ENCODE data around the gene ABL1.
"Not testable (repeated sequence)": the region's sequence is repeated elsewhere in the genome, so short reads cannot be mapped to it uniquely, and the experiment has no call there.

Gene ABL1

DNA sequence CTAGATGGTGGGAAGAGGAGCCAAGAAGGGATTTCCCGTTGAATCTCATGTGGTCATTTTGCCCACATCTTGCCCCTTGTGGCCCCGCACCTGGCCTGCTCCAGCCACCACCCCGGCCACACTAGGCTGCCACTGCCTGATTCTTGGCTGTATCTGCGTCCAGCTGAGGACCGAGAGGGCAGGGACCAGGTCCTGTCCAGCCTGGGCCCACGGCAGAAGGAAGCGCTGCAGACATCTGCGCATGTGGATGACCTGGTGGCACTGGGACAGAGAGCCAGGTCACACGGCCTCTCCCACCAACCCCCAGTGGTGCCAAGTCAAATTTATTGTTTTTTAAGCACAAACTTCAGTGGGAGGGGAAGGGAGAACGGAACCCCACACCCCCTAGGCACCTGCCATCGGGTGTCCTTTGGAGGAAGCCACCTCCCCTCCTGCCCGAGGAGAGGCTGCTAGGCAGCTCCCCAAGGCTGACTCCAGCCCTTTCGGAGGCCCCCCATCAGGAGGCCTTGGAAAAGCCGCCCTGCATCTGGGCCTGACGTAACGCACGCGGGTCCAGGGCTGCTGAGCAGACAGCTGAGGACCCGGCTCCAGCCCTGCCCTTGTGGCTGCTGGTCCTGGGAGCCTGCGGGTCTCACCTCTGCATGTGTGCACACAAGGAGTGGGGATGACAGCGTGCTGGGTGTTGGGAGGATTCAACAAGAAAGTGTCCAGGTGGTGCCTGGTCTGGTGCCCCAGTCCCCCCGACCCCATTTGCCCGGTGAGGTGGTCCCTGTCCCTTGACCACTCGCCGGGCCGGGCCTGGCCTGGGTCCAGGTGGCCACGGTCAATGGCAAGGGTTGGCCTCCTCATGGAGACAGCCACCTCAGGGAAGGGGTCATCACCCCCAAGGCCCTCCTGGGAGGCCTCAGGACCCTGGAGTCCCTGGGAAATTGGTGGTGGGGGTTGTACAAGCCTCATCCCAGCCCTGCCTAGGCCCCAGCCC lies 67.4 kb downstream of the ABL1 start:
- DNase-seq (ENCODE audit: low read depth in 2 of 3, low spot score in 1 of 3), result no peak

DNA sequence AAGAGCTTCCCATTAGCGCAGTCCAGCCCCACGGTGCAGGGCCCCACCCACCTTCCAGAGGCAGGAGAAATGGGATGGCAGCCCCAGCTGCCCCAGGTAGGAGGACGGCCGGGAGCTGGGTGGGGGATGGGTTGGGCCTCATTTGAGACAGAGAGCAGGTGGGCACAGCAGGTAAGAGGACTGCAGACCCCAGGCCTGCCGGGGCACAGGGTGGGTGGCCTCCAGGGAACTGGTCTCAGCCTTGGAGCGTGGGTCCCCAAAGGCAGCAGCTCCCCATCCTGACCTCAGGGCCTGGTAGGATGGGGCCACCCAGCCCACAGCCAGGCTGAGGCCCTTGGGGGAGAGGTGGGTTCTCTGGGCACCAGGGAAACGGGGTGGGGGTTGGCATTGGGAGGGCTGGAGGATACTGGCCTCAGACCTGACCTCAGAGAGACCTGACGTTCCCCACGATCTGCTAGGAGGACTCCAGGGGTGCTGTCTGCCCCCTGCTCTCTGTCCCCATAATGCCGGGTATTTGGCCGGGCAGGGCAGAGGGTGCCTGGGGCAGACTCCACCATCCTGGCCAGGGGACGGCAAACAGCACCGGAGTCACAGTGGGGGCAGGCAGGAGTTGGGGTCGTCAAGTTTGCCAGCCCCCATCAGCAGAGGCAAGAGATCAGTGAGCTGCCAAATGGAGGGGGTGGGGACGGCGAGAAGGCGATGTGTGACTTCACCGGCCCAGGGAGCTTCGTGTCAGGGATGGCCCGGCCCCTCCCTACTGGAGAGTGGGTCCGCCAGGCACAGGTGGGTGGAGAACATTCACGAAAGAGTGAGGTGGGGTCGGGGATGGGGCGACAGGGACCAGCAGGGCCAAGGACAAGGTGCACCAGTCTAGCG lies 68.4 kb downstream of the ABL1 start:
- DNase-seq (ENCODE audit: low read depth in 2 of 3, low spot score in 1 of 3), result no peak

DNA sequence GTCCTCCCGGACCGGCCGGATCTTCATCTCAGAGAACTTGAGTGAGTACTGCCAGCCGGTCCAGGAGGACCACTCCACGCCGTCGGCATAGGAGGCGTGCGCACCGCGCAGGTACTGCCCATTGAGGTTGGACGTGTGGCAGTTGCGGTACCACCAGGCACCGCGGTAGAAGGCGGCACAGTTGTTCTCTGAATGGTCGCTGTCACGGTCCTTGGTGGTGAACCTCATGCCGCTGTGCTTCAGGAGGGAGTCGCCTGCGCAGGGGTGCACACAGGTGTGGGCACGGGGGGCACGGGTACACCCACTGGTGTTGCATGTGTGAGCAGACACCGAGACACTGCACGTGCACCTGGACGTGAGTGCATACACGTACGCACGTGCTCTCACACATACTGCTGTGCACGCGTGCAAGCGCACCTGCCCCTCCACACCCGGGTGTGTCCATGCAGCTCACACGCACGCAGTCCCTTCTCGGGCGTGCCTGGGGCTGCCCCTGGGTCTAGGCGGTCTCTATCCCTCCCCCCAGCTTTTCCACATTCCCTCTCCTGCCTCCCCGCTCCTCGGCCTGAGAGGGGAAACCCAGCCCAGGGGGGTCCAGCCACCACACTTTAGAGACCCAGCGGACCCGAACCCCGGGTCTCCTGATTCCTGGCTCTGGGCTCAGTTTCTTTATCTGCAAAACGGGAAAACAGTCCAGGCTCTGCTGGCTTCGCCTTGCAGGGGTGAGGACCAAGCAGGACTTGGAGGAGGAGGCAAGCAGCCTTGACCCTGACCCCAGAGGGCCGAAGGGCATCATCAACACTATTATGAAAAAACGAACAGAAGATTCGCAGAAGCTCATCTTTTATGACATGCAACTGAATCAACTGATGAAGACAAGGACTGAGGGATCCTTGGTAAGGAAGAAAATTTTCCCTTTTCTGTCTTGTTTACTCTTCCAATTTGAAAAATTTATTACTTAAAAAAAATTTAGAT lies 69.3 kb downstream of the ABL1 start:
- no peak for DNase-seq (ENCODE audit: low read depth in 2 of 3, low spot score in 1 of 3)

DNA sequence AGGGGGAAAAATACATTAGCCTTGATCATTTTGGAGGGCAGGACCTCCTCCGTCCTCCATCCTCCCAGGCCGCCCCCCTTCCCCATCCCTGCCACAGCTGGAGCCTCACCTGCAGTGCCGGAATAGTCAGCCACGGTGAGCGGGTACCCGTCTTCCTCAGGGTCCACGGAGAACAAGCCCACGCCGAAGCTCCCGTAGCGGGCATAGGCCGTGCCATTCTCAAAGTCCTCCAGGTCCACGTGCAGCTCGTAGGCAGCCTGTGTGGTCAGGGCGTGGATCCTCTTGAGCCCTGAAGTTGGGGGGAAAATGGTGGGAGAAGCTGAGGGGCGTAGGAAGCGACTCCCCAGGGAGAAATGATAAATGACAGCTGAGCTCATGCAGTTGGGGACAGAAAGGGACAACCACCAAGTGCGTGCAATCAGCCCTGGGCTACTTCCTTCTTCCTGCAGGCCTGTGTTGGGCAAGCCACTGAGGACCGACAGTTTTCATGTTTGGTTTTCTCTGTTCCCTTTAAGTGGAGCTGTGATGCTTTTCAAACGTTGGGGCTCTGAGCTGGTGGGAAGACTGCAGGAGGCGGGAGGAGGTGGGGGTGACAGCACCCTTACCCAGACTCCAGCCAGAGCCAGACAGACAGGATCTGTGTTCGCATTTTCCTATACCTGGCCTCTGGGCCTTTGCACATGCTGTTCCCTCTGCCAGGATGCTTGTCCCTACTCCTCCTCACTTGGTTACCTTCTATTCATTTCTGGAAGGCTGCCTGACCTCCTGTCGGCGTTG lies 70.3 kb downstream of the ABL1 start:
- DNase-seq (ENCODE audit: low read depth in 2 of 3, low spot score in 1 of 3), result no peak

DNA sequence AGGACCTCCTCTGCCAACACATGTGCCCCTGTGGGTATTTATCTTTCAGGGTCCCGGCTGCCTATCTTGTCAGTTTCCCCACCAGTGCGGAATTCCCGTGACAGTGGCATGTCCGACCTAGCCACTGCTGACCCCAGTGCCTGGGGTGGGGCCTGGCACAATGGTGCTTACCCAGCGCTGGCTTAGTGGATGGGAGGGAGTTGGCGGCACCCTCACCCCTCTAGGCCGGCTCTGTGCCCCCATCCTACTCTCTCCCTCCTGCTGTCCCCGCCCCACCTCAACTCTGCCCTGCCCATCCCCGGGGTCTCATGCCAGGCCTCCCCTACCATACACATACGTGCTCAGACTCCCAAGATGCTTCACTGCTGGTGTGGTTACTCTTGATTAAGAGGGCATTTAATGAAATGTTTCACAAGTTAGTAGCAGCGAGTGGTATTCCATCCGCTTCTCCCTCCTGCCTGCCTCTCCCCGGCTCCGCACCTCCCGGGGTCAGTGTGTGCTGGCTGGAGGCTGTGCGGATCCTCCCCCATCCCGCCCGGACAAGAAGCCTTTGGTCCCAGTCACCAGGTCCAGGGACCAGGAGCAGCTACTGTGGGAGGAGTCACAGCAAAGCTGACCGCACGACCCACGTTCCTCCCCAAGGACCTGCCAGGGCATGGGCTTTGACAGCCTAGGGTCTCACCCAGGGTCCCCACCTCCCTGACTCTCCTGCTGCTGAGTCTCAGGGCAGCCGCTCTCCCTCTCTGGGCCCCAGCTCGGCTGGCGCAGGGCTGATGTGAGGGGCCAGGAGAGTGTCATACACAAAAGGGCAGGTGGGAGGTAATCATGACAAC lies 71.1 kb downstream of the ABL1 start:
- no peak for DNase-seq (ENCODE audit: low read depth in 2 of 3, low spot score in 1 of 3)

DNA sequence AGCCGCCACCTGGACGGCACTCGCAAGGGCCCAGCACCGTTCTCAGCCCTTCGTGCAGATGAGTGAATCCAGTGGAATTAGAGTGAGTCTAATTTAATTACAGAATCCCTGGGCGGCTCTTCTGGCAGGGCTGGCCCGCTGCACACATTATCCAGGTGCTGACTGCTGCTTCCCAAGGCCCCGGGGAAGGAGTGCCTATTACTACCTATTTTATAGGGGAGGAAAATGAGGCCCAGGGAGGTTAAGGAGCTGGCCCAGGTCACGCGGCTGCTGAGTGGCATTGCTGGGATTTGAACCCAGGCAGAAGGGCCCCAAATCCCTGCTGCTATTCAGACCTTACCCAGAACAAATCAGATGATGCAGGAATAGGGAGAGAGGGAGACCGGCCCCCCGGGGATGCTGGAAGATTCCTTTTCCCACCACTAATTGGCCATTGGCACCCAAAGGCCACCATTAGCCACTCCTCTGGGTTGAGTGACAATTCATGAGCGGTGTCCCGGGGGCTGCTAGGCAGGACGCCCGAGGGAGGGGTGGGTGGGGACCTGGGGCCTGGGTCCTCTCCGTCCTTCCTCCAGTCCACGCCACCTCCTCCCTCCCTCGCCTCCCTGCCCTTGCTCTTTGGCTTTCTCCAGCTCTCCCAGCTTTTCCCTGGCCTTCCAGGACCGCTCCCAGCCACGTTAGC lies 71.8 kb downstream of the ABL1 start:
- DNase-seq (ENCODE audit: low read depth in 2 of 3, low spot score in 1 of 3), result no peak

DNA sequence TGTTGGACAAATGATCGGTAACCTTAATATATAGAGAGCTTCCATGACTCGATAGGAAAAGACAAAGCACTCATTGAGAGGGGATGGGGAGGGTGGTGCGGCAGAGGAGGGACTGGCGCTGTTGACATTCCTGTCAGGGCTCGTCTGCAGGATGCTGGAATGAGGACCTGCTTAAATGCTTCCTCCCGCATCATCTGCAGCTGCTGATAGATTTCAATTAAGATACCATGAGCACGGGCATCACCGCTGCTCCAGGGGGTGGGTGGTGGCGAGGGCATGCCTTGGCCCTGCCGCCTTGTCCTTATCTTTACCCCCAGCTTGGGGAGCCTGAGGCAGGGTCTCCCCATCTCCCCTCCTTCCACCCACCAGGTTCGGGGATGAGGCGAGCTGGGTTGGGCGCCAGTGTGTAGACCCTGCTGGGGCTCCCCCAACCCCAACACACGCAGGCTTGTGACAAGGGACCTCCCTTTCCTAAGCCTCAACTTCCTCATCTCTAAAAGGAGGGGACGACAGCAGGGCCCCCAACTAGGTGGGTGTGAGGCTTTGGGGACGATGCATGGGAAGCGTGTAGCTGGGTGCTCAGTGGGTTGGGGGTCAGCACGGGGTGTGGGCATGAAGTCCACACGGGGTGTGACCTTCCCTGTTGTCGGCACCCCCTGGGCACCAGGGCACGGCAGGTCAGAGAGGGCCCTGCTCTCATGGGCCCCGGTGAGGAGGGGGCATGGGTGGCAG lies 73.3 kb downstream of the ABL1 start:
- no peak for DNase-seq (ENCODE audit: low read depth in 2 of 3, low spot score in 1 of 3)

DNA sequence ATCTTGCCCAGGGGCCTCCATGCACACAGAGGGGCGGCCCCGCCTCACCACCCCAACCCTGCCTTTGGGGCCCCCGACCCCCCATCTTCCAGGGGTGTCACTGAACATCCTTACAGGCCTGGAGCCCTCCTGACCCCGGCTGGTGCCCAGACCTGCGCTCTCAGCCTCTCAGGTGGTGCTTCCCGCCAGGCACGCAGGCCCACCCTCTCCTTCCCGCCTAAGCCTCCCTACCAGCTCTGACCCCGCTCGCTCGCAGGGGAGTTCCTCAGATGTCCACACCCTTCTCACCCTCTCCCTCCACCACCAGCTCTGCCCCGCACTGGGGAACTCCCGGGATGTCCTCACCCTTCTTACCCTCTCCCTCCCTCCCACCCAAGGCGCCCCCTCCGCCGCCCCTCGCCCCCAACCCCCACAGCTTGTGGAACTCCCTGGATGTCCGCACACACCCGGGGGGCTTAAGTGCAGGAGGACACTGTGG lies 73.9 kb downstream of the ABL1 start:
- DNase-seq (ENCODE audit: low read depth in 2 of 3, low spot score in 1 of 3), result no peak

DNA sequence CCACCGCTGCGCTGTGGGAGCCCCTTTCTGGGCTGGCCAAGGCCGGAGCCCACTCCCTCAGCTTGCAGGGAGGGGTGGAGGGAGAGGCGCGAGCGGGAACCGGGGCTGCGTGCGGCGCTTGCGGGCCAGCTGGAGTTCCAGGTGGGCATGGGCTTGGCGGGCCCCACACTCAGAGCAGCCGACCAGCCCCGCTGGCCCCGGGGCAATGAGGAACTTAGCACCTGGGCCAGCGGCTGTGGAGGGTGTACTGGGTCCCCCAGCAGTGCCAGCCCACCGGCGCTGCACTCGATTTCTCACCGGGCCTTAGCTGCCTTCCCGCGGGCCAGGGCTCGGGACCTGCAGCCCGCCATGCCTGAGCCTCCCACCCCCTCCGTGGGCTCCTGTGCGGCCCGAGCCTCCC lies 75.0 kb downstream of the ABL1 start:
- not testable (repeated sequence) for DNase-seq (ENCODE audit: low read depth in 2 of 3, low spot score in 1 of 3)

DNA sequence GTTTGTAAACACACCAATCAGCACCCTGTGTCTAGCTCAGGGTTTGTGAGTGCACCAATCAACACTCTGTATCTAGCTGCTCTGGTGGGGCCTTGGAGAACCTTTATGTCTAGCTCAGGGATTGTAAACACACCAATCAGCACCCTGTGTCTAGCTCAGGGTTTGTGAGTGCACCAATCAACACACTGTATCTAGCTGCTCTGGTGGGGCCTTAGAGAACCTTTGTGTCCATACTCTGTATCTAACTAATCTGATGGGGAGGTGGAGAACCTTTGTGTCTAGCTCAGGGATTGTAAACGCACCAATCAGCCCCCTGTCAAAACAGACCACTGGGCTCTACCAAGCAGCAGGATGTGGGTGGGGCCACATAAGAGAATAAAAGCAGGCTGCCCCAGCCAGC lies 75.6 kb downstream of the ABL1 start:
- DNase-seq (ENCODE audit: low read depth in 2 of 3, low spot score in 1 of 3), result not testable (repeated sequence)

DNA sequence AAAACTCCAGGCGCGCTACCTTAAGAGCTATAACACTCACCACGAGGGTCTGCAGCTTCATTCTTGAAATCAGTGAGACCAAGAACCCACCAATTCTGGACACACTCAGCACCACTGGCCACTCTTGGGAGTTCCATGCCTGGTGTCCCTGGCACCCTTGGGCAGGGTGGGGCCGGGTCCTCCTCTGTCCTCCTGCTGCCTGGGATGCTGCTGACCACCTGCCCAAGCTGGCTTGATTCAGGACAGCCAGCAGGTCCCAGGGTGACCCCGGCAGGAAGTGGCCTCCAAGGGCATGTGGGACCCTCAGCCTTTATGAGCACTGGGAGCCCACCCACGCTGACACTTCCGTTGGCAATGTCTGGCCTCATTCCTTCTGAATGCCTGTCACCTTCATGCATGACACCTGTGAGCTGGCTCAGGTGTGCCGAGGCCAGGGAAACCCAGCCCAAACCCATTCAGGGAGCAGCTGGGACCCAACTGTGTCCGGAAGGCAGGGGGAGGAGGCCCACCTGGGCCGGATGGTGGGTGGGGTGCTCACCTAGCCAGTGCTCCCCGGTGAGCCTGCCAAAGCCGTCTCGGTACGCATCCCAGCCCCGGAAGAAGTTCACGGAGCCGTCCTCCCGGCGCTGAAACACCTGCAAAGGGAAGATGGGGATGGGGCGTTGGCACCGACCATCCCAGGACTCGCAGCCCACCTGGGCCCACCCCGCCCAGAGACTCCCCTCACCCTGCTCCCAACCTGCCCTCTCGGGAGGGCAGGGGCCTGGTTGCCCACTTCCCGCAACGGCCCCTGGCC lies 76.4 kb downstream of the ABL1 start:
- DNase-seq (ENCODE audit: low read depth in 2 of 3, low spot score in 1 of 3), result no peak

DNA sequence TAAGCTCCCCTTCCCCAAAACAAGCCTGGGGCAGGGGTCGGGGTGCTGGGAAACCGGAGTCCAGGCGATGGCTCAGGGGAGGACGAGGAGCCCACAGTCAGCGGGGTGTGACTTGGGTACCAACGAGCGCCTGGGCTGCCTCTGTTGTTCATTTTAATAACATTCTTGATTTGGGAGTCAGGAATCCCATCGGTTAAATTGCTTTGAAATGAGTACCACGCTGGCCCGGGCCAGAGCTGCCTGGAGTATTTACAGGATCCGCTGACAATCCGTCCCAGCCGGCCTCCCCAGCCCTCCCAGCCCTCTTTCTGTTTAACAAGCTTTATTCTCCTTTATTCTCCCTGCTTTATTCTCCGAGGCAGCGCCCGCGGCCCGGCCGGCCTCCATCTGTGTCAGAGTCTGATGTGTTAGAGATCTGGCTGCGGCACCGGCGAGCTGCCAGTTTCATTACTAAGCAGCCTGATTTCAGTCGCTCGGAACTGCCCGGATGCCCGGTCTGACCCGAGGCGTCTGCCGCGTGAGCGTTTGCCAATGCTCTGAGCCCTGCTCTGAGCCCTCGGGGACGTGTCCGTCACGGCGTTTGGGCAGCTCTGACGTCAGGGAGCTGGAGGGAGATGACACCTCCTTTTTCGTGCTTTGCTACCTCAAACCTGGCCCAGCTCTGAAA lies 78.0 kb downstream of the ABL1 start:
- no peak for DNase-seq (ENCODE audit: low read depth in 2 of 3, low spot score in 1 of 3)

DNA sequence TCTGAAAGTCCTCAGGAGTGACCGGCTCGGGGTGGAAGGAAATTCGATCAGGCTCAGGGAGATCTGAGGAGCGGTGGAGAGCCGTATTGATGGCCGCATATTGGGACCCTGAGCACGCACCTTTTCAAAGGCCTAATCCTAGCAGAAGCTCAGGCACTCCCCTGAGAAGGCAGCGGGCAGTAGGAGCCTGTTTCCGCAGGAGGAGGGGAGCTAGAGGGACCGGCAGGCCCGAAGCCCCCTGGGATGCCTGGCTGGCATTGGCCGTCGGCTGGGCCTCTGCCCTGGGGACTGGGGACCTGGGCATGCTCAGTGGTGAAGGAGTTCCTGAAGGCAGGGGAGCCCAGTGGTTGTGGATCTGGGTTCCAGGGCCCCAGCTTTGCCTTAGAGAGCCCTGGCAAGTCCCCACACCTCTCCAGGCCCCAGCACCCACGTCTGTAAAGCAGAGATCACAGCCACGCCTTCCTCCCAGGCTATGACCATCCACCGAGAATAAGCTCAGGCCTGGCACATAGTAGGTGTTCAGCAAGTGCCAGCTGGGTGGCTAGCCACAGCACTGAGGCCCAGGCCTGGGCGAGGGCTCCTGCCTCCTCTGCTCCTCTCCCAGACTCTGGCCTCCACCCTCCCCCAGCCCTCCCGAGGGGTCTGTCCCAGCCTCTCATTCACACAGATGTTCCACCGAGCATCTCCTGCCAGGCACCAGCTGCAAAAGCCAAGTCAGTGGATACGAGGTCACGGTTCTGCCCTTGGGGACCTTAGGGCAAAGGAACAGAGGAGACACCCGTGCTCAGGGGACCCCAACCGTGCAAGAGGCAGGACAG lies 78.8 kb downstream of the ABL1 start:
- no peak for DNase-seq (ENCODE audit: low read depth in 2 of 3, low spot score in 1 of 3)

DNA sequence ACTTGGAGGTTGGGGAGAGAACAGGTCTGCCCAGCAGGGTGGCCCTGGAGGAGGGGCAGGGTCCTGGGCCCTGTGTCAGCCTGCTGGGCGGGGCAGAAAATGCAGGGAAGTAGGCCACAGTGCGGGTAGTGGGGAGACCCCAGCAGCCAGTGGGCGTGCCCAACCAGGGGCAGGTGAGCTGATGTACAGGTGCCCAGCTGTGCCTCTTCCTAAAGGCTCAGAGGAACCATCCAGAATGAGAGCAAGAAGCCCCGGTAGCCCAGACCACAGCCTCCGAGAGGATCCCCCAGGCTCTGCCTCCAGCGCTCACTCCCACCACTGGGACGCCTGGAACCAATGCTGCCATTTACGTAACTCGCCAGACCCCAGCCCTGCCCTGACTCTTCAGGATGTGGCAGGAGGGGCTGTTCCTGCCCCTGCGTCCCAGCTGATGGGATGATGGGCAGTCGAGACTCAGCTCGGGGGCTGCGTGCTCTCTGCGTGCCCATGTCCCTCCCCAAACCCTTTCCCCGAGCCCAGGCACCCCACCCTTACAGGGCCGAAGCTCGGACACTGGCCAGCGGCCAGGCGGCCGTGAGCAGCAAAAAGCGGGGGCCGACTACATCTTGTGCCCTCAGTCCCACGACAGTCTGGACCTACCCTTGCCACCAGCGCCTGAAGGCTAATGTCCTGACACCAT lies 79.5 kb downstream of the ABL1 start:
- no peak for DNase-seq (ENCODE audit: low read depth in 2 of 3, low spot score in 1 of 3)

DNA sequence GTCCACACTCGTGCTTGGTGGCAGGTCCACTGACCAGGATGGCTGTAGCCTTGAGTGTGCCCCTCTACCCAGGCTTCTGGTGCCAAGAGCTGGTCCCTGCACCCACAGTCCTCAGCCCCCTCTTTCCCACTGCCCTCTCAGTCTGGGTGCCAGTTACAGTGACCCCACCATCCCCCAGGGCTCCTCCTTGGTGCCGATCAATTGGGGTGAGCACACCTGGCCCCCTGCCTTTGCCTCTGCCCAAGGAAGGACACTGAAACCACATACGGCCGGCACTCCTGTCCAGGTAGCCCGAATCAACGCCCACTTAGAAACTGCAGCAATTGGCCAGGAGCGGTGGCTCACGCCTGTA lies 80.0 kb downstream of the ABL1 start:
- DNase-seq (ENCODE audit: low read depth in 2 of 3, low spot score in 1 of 3), result no peak
